GM13977 (cell line): ENCODE data around the gene GYS1.

ENCODE experiments used
- DNase-seq: peaks from one replicate; pipeline ENCODE4 v3.0.0; 2012; ENCODE audit warnings: low spot score
- in situ Hi-C: fragments of 300-500 bp; cut with MboI; formaldehyde crosslinking; loops from one replicate; pipeline ENCODE4 v1.12.0; 2022; ENCODE audit warnings: low sequenced_read_pairs, low pct_unique_long_range_greater_than_20kb, mixed read lengths, inconsistent platforms; ENCODE audit not compliant: unreplicated experiment
- TF ChIP-seq, protein P1 (sequence below): IDR thresholded peaks from 2 replicates; pipeline ENCODE4 v1.5.1; 2012; ENCODE audit warnings: mild to moderate bottlenecking, control low read depth; ENCODE audit not compliant: insufficient read depth; ENCODE audit errors: extremely low read depth, missing control alignments

The GYS1 gene

DNA sequence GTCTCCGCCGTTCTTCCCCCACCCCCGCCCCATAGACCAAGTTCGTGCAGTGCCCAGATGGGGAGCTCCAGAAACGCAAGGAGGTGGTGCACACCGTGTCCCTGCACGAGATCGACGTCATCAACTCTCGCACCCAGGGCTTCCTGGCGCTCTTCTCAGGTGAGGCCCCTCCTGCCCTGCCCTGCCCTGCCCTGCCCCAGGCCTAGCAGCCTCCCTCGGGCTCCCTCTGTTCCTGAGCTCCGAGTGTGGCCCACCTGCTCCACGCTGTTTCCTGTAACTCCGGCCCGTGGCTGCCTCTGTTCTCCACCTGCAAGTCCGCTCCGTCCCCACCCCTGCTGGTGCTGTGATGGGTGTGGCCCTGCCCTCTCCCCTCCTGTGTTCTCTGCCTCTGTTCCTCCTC, 17.3 kb upstream of the GYS1 start:
- in situ Hi-C loops = no loop called here
- TF ChIP-seq, protein P1, sequence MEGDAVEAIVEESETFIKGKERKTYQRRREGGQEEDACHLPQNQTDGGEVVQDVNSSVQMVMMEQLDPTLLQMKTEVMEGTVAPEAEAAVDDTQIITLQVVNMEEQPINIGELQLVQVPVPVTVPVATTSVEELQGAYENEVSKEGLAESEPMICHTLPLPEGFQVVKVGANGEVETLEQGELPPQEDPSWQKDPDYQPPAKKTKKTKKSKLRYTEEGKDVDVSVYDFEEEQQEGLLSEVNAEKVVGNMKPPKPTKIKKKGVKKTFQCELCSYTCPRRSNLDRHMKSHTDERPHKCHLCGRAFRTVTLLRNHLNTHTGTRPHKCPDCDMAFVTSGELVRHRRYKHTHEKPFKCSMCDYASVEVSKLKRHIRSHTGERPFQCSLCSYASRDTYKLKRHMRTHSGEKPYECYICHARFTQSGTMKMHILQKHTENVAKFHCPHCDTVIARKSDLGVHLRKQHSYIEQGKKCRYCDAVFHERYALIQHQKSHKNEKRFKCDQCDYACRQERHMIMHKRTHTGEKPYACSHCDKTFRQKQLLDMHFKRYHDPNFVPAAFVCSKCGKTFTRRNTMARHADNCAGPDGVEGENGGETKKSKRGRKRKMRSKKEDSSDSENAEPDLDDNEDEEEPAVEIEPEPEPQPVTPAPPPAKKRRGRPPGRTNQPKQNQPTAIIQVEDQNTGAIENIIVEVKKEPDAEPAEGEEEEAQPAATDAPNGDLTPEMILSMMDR = no peak
- no peak for DNase-seq

DNA sequence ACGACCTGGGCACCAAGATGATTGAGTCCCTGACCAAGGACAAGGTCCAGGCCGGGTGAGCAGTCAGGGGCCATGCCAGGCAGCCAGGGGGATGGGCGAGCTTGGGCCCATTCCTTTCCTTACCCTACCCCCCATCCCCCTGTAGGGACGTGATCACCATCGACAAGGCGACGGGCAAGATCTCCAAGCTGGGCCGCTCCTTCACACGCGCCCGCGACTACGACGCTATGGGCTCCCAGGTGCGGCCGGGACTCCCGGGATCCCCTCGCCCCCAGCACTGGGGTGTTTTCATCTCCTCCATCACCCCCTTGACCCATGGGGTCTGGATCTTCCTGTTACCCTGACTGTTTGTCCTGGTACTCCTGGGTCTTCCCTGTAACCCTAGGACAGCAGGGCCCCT, 16.7 kb upstream of the GYS1 start:
- TF ChIP-seq, protein P1 = no peak
- no peak for DNase-seq
- in situ Hi-C loops = no loop called here

DNA sequence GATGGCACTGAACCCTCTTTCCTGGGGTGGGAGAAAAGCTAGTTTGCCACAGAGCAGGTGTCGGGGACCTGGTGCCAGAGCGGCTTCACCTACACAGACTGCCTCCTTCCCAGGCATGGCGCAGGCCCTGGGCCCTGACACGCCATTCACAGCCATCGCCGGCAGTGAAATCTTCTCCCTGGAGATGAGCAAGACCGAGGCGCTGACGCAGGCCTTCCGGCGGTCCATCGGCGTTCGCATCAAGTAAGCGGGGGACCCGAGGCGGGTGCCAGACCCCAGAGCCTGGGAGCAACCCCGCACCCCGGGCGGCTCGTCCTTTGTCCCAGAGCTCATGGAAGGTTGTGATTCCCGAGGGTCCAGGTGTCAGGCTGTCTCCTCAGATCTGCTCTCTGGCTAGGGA, 13.8 kb upstream of the GYS1 start:
- no peak for DNase-seq
- TF ChIP-seq, protein P1 = no peak
- in situ Hi-C loops = no loop called here

DNA sequence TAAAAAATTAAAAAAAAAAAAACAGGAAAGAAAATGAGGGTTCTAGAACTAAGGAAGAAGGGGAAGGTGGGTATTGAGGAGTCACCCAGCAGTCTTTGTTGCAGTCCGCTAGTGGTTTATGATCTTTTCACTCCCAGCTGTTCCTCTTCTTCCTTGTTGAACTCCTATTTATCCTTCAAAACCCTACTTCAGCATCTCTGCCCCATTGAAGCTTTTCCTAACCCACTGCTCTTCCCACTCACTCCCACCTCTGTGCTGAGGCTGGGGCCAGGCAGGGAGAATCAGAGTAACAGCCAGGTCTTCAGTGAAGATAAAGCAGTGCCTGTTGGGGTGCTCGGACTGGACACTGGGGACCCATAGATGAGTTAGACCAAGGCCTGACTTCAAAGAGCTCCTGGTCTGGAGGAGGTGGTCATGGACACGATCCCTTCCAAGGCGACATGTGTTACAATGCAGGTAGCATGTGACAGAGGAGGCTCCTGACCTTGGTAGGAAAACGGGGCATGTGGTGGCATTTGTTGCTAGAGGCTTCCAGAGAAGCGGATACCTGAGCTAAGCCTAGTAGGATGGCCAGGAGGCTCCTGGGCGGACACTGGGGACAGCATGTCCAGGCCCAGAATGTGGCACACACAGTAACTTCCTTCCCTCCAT, 12.0 kb upstream of the GYS1 start:
- TF ChIP-seq, protein P1 = no peak
- no peak for DNase-seq
- in situ Hi-C loops = no loop called here

DNA sequence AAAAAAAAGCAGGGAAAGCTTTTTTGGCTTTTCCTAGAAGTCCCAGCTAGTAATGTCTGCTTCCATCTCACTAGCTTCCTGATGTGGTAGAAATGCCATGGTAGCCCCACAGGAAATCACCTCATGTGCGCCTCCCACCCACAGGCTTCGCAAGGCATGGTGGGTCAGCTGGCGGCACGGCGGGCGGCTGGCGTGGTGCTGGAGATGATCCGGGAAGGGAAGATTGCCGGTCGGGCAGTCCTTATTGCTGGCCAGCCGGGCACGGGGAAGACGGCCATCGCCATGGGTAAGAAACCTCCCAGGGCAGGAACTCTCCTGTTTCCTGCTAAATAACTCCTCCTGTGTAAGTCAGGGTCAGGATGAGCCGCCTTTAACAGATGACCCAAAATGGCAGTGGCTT, 11.0 kb upstream of the GYS1 start:
- in situ Hi-C loops = no loop called here
- TF ChIP-seq, protein P1 = no peak
- no peak for DNase-seq

GRCh38 chr19:48999481-49000325, 6.6 kb upstream of the GYS1 start:
- TF ChIP-seq, protein P1 = peak; percentile 78
- DNase-seq = peak; percentile 67
- in situ Hi-C loops = no loop called here
